GM12892 (cell line): ENCODE measurements around the gene HERC2.

Experiments used
- POLR2AphosphoS5 ChIP-seq: IDR thresholded peaks from 2 replicates; pipeline ENCODE4 v1.6.1; 2011; ENCODE audit warnings: low read depth, low read length, control low read depth
- TAF1 ChIP-seq: IDR thresholded peaks from 2 replicates; pipeline ENCODE4 v1.6.1; 2011; ENCODE audit warnings: low read depth, mild to moderate bottlenecking, control low read depth, low read length, borderline replicate concordance

DNA sequence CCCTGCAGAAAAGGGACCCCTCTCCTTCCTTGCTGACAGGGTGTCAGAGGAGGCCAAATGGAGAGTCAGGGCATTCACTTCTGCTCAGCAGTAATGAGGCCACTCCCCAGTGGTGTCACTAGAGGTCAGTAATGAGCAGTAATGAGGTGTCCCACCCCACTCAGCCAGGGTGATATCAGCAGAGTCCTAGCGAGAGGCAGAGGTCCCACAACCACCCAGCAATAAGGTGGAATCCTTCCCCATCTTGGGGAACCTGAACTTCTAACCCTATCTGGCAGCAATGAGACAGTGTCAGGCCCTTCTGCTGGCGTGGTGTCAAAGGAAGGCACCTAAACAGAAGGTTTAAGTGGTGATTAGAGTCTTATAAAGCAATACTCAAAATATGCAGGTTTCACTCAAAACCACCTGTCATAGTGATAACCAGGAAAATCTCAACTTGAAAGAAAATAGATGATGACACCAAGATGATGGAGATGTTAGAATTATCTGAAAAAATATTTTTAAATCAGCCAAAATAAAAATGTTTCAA, 235.7 kb downstream of the HERC2 start:
- TF ChIP-seq TAF1: no peak
- no peak for TF ChIP-seq POLR2AphosphoS5
